Calu3 (cell line): Measurements from ENCODE around the gene MIB2. TPM values are rescaled to one million over a fixed set of nuclear protein-coding genes. Genes with fewer than 3 reads are reported as not detected.

Experiments
- BruUV-seq: library from RNA; stranded (reverse); fragments of 400-500 nt; replicated peaks from 2 replicates; lab custom pipeline; 2021; lab: Mats Ljungman, UMichigan
- CTCF ChIA-PET: fragments of 300-600 bp; sonication (Branson Sonifier 250); formaldehyde crosslinking; loops from one replicate; lab custom pipeline; 2022; ENCODE audit warnings: antibody characterized with exemption; lab: Charles Lee
- DNase-seq: peaks from one replicate; pipeline ENCODE4 v3.0.0; 2022
- H3K27ac Mint-ChIP-seq: one replicate; pipeline ENCODE4 v1.8.0; 2022; ENCODE audit warnings: mixed read lengths; ENCODE audit not compliant: unreplicated experiment
- H3K27me3 Mint-ChIP-seq: one replicate; pipeline ENCODE4 v1.8.0; 2022; ENCODE audit warnings: mixed read lengths; ENCODE audit not compliant: unreplicated experiment
- H3K36me3 Mint-ChIP-seq: one replicate; pipeline ENCODE4 v1.8.0; 2022; ENCODE audit warnings: mild to moderate bottlenecking, moderate library complexity, mixed read lengths; ENCODE audit not compliant: insufficient read depth, unreplicated experiment
- H3K4me1 Mint-ChIP-seq: one replicate; pipeline ENCODE4 v1.8.0; 2022; ENCODE audit warnings: mild to moderate bottlenecking, low read depth, mixed read lengths; ENCODE audit not compliant: unreplicated experiment
- H3K4me3 Mint-ChIP-seq: one replicate; pipeline ENCODE4 v1.8.0; 2022; ENCODE audit warnings: mild to moderate bottlenecking, low read depth, moderate library complexity, mixed read lengths; ENCODE audit not compliant: unreplicated experiment
- H3K9me3 Mint-ChIP-seq: one replicate; pipeline ENCODE4 v1.8.0; 2022; ENCODE audit warnings: low read depth, mixed read lengths; ENCODE audit not compliant: unreplicated experiment
- CTCF ChIP-seq: fragments of 200-600 bp; IDR thresholded peaks from one replicate; pipeline ENCODE4 v1.8.0; 2022; ENCODE audit warnings: antibody characterized with exemption; ENCODE audit not compliant: unreplicated experiment
- intact Hi-C: fragments of 100-400 bp; cut with micrococcal nuclease; formaldehyde crosslinking; loops from one replicate; pipeline ENCODE4 v1.10.0; 2022; ENCODE audit not compliant: unreplicated experiment
- total RNA-seq: library from RNA; stranded (reverse); gene quantifications from 2 replicates; pipeline ENCODE4 v1.2.3, GENCODE V29; 2022

Gene MIB2
- total RNA-seq, 1 experiment from 2014 or later: 50.3 TPM

GRCh38 chr1:1613509-1614082 lies 1.7 kb upstream of the MIB2 start:
- CTCF ChIA-PET: interaction anchor here (0.7 kb wide), 1 partner anchor 293 kb away, joined by 3 read pairs; no protein-coding TSS in a partner anchor
- Mint-ChIP-seq H3K36me3 (peaks cover 27% of the 10 kb centered on the region), H3K27me3 (peaks cover 13% of the 10 kb centered on the region), H3K9me3 (no peaks in the 10 kb centered on the region), H3K27ac (no peak overlapping the region), H3K4me1 (peaks cover 16% of the 10 kb centered on the region), H3K4me3 (peak overlapping the region; percentile 87)
- intact Hi-C loops: no loop called here
- BruUV-seq: no TSS peak
- no peak for TF ChIP-seq CTCF
- no peak for DNase-seq

GRCh38 chr1:1614204-1614953 lies 921 bp upstream of the MIB2 start:
- Mint-ChIP-seq H3K9me3 (no peaks in the 10 kb centered on the region), H3K4me1 (peaks cover 16% of the 10 kb centered on the region), H3K4me3 (peak overlapping the region; percentile 87), H3K27ac (peak overlapping the region; percentile 81), H3K36me3 (peaks cover 27% of the 10 kb centered on the region), H3K27me3 (peaks cover 13% of the 10 kb centered on the region)
- TF ChIP-seq CTCF: no peak
- DNase-seq: no peak
- intact Hi-C loops: no loop called here
- TSS peak; percentile 71 for BruUV-seq
- CTCF ChIA-PET: interaction anchor here (0.7 kb wide), 1 partner anchor 292 kb away, joined by 3 read pairs; no protein-coding TSS in a partner anchor

DNA sequence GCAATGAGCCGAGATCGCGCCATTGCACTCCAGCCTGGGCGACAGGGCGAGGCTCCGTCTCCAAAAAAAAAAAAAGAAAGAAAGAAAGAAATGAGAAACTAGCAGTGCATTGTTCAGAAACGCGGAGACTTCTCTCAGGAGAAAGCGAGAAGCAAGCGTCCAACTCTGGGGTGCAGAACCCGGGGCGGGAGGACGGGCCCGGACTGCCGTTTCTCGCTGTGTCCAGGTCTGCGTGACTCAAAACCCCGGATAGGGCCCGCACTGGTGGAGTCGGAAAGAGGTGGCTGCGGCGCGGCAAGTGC lies 395 bp upstream of the MIB2 start:
- DNase-seq: no peak
- Mint-ChIP-seq H3K36me3 (peaks cover 27% of the 10 kb centered on the region), H3K9me3 (no peaks in the 10 kb centered on the region), H3K27me3 (peaks cover 13% of the 10 kb centered on the region), H3K4me3 (peak overlapping the region; percentile 87), H3K27ac (peak overlapping the region; percentile 81), H3K4me1 (peaks cover 16% of the 10 kb centered on the region)
- BruUV-seq: no TSS peak
- intact Hi-C loops: no loop called here
- CTCF ChIA-PET: no interaction called here
- no peak for TF ChIP-seq CTCF

DNA sequence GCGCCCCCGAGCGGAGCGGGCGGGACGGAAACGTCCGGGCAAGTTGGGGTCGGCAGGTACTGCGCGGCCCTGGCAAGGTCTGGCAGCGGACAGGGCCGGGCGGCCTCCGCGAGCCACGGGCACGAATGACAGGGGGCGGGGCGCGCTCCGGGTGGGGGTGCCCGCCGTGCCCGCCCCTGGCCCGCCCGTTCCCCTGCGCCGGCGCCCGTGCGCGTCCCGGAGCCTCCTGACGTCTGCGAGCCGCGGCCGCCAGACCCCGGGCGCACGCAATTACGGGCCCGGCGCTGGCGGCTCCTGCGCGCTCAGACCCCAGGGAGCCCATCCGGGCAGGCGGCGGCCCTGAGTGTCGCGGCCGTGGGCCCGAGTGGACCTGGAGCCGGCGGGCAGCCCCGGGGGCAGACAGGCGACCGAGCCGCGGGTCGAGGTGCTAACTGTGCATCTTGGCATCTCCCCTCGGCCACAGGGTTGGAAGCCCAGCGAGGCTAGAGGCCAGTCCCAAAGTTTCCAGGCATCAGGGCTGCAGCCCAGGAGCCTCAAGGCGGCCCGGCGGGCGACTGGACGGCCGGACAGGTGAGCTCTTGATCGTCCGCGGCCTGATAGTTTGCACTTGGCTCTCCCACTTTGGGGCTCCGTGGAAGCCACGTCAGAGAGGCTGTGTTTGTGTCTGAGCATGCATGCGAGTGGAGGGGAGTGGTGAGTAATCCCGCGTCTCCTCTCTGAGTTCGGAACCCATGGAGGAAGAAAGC lies 918 bp downstream of the MIB2 start:
- no peak for DNase-seq
- CTCF ChIA-PET: no interaction called here
- Mint-ChIP-seq H3K27ac (no peak overlapping the region), H3K9me3 (no peaks in the 10 kb centered on the region), H3K4me1 (peaks cover 16% of the 10 kb centered on the region), H3K36me3 (peaks cover 27% of the 10 kb centered on the region), H3K4me3 (peak overlapping the region; percentile 87), H3K27me3 (peaks cover 2% of the 10 kb centered on the region)
- intact Hi-C loops: no loop called here
- no peak for TF ChIP-seq CTCF
- BruUV-seq: no TSS peak
